HG02610 (cell line): ENCODE results near the gene NMT1.
"Not testable (repeated sequence)": the region's sequence is repeated elsewhere in the genome, so short reads cannot be mapped to it uniquely, and the experiment has no call there.

Experiments
- ATAC-seq: cut with Tn5 transposase; IDR thresholded peaks from one replicate; pipeline ENCODE4 v1.9.1; 2021; ENCODE audit warnings: mild to moderate bottlenecking, moderate library complexity; ENCODE audit not compliant: unreplicated experiment

Gene NMT1

GRCh38 chr17:45036691-45037090 is 24.4 kb upstream of the NMT1 start:
- no peak for ATAC-seq

- no peak for ATAC-seq
Observed at GRCh38 chr17:45038728-45039634, 22.1 kb upstream of the NMT1 start.

- no peak for ATAC-seq
Observed at GRCh38 chr17:45040459-45040858, 20.7 kb upstream of the NMT1 start.

GRCh38 chr17:45042346-45043120 is 18.6 kb upstream of the NMT1 start:
- no peak for ATAC-seq

GRCh38 chr17:45043813-45044540 is 17.1 kb upstream of the NMT1 start:
- no peak for ATAC-seq

GRCh38 chr17:45046537-45047125 is 14.5 kb upstream of the NMT1 start:
- ATAC-seq, result peak; percentile 37

- ATAC-seq, result no peak
Observed at GRCh38 chr17:45048795-45049563, 12.1 kb upstream of the NMT1 start.

GRCh38 chr17:45050481-45051059 is 10.5 kb upstream of the NMT1 start:
- no peak for ATAC-seq

GRCh38 chr17:45051060-45051719 is 9.9 kb upstream of the NMT1 start, which contains the start of gene DCAKD:
DCAKD (minus strand) TSS chr17:45051632; CDS start chr17:45034885, 16,747 bp downstream.
- ATAC-seq, result peak; percentile 85

- not testable (repeated sequence) for ATAC-seq
Observed at GRCh38 chr17:45051720-45052051, 9.4 kb upstream of the NMT1 start.

GRCh38 chr17:45052052-45052772 is 8.9 kb upstream of the NMT1 start:
- ATAC-seq, result no peak

- ATAC-seq, result no peak
Observed at GRCh38 chr17:45060382-45060796, 728 bp upstream of the NMT1 start.

- no peak for ATAC-seq
Observed at GRCh38 chr17:45061606-45062205, 589 bp downstream of the NMT1 start.

GRCh38 chr17:45063198-45063597 is 2.1 kb downstream of the NMT1 start:
- ATAC-seq, result no peak

- no peak for ATAC-seq
Observed at GRCh38 chr17:45067637-45068036, 6.5 kb downstream of the NMT1 start.

- no peak for ATAC-seq
Observed at GRCh38 chr17:45070001-45070400, 8.9 kb downstream of the NMT1 start.

GRCh38 chr17:45070809-45071208 is 9.7 kb downstream of the NMT1 start:
- no peak for ATAC-seq

- ATAC-seq, result no peak
Observed at GRCh38 chr17:45073414-45074070, 12.4 kb downstream of the NMT1 start.
